ENCODE results near the gene CD99L2.

CD99L2 gene

DNA sequence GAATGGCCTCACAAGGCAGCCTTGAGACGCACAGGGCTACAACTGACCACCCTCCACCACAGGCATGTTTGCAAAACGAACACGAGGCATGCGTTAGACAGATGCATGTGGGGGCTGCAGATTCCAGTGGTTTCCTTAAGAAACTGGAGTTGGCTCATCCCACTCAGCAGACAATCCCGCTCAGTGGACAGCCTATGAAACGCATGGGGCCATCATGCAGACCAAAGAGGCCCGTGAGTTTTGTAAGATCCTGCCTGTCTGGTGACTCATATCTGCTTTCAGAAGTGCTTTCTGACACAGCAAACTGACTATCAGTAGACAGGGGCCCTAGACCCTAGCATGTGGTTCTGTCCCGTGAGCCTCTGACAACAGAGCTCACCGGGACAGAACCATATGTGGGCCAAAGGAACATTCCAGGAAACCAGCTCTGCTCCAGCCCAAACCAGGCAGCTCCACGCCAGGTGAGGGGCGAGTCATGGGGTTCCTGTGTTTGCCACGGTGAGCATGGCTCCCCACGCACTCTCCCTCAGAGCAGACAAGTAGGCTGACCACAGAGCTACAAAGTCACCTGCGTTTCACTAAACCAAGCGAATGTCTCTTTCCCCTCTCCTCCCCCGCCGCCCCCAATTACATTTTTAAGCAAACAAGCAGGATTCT, 130.9 kb downstream of the CD99L2 start:
- ChIA-PET CTCF (interaction anchor here (12.7 kb wide), 1 partner anchor 314 kb away, joined by 208 read pairs; no protein-coding TSS in a partner anchor), POLR2A (no interaction called here)

DNA sequence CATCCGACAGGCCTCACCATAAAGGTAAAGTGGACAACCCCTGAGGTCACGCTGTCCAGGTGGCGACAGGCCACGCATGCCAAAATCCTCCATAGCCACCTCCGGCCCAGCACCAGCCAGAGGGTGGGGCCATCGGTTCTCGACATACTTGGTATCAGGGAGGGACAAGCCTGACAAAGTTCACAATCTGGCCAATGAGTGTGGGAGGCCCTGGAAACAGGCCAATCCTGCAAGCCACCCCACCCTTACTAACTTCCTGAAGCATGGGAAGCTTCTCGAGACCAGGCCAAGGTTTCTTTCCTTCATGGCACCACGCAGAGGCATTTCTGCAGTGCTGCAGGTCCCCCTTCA, 131.4 kb downstream of the CD99L2 start:
- no peak for TF ChIP-seq CTCF (IDR thresholded peaks at IDR 0.05; ENCODE audit: insufficient read depth, low read length, missing control alignments)
- ChIA-PET CTCF (interaction anchor here (12.7 kb wide), 1 partner anchor 314 kb away, joined by 208 read pairs; no protein-coding TSS in a partner anchor), POLR2A (no interaction called here)
- no peak for DNase-seq (ENCODE audit: low read depth, low spot score)
- H3K4me3 ChIP-seq (ENCODE audit: low read depth, low read length) = no peak overlapping the region

More for the DNA sequence above, 130.9 kb downstream of the CD99L2 start:
- H3K4me3 ChIP-seq (ENCODE audit: low read depth, low read length) = no peak overlapping the region
- TF ChIP-seq CTCF (IDR thresholded peaks at IDR 0.05; ENCODE audit: insufficient read depth, low read length, missing control alignments) = no peak
- DNase-seq (ENCODE audit: low read depth, low spot score) = peak; percentile 44

DNA sequence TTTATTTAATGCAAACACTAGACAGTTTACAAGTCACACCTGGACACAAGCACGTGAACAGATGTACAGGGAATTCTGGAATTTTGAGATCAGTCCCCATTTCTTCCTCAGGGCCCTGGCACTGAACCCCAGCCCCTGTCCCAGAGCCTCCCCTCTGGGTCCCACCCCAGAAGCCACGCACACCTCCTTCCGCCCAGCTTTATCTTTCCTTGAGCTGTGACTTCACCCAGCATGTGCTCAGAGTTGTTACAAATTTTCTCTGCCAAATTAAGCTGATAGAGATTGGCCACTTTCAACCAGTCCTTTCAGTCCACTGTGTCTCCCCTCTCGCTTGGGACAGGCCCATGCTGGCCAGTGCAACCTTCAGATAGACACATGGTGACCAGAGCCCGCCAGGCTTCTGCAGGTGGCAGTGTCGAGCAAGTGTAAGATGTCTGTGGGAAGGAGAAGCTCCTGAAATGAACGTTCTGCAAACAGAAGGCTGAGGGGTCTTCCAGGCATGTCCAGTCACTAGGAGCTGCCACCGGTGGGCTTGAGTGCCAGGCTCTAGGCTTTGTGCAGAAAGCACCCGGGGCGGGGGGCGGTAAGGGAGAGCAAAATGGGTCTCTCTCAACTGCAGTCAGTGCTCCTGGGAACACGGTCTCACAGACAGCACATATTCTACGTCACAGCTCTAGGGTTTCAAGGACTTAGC, 132.0 kb downstream of the CD99L2 start:
- no peak for TF ChIP-seq CTCF (IDR thresholded peaks at IDR 0.05; ENCODE audit: insufficient read depth, low read length, missing control alignments)
- ChIA-PET CTCF (interaction anchor here (12.7 kb wide), 1 partner anchor 315 kb away, joined by 208 read pairs; no protein-coding TSS in a partner anchor), POLR2A (no interaction called here)
- H3K4me3 ChIP-seq (ENCODE audit: low read depth, low read length) = no peak overlapping the region
- no peak for DNase-seq (ENCODE audit: low read depth, low spot score)

GRCh38 chrX:150765782-150766350, 132.6 kb downstream of the CD99L2 start:
- no peak overlapping the region for H3K4me3 ChIP-seq (ENCODE audit: low read depth, low read length)
- DNase-seq (ENCODE audit: low read depth, low spot score) = no peak
- no peak for TF ChIP-seq CTCF (IDR thresholded peaks at IDR 0.05; ENCODE audit: insufficient read depth, low read length, missing control alignments)
- CTCF ChIA-PET = interaction anchor here (12.7 kb wide), 1 partner anchor 316 kb away, joined by 208 read pairs; no protein-coding TSS in a partner anchor
- POLR2A ChIA-PET = no interaction called here

DNA sequence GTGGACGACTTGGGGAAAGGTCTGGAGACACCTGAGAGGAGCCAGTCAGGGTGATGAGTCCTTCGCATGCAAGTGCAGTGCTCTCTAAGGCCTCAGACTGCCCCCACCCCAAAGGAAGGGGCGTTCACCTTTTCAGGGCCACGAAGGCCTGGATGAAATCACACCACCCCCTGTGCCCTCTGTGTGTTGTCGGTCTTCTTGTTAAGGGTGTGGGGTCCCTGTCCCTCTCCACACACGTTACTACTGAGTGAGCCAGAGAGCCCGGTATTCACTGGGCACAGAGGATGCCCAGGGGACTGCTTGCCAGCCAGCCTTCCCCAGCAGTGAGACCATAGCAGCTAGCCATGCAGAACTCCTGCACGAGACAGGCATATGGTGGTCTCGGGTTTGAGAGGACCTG, 133.2 kb downstream of the CD99L2 start:
- no peak overlapping the region for H3K4me3 ChIP-seq (ENCODE audit: low read depth, low read length)
- TF ChIP-seq CTCF (IDR thresholded peaks at IDR 0.05; ENCODE audit: insufficient read depth, low read length, missing control alignments) = no peak
- ChIA-PET POLR2A (no interaction called here), CTCF (interaction anchor here (12.7 kb wide), 1 partner anchor 316 kb away, joined by 208 read pairs; no protein-coding TSS in a partner anchor)
- DNase-seq (ENCODE audit: low read depth, low spot score) = no peak

- H3K4me3 ChIP-seq (ENCODE audit: low read depth, low read length) = no peak overlapping the region
- CTCF ChIA-PET = interaction anchor here (1.5 kb wide), 1 partner anchor 9 kb away, joined by 8 read pairs; no protein-coding TSS in a partner anchor
- no peak for DNase-seq (ENCODE audit: low read depth, low spot score)
- POLR2A ChIA-PET = no interaction called here
- TF ChIP-seq CTCF (IDR thresholded peaks at IDR 0.05; ENCODE audit: insufficient read depth, low read length, missing control alignments) = no peak
Observed at GRCh38 chrX:150763810-150764209, 134.7 kb downstream of the CD99L2 start.
